Measurements from ENCODE around the gene FLVCR2. TPM values are rescaled to one million over a fixed set of nuclear protein-coding genes. Genes with fewer than 3 reads are reported as not detected.

FLVCR2 gene
- total and polyA plus RNA-seq, 2 experiments from 2014 or later, result 1.4 to 3.1 TPM

DNA sequence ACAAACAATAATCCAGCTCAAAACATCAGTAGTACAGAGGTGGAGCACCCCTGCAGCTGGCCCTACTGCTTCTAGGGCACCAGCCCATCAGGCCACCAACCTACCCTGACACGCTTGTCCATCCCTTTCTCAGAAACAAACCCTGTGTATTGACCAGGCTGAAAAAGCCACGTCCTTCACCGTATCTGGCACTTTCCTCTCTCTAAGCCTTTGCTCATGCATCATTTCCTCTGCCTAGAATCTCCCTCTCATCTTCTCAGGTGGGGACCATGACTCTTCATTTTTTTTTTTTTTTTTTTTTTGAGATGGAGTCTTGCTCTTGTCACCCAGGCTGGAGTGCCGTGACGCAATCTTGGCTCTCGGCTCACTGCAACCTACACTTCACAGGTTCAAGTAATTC is 25.3 kb upstream of the FLVCR2 start:
- Mint-ChIP-seq H3K27me3 (ENCODE audit: insufficient read depth, low read depth, poor library complexity) (peaks cover 1% of the 10 kb centered on the region), H3K4me1 (peaks cover 12% of the 10 kb centered on the region), H3K36me3 (ENCODE audit: low read depth) (no peaks in the 10 kb centered on the region), H3K27ac (no peak overlapping the region), H3K9me3 (peaks cover 10% of the 10 kb centered on the region), H3K4me3 (no peak overlapping the region)
- no peak overlapping the region for H3K27ac ChIP-seq (ENCODE audit: low read depth)
- no peaks in the 10 kb centered on the region for H3F3A ChIP-seq (replicated peaks; ENCODE audit: low read depth)
- H3K4me1 ChIP-seq (ENCODE audit: insufficient read depth), result no peaks in the 10 kb centered on the region
- H3K9me2 ChIP-seq (ENCODE audit: insufficient read depth), result peaks cover 6% of the 10 kb centered on the region
- no peaks in the 10 kb centered on the region for H4K20me1 ChIP-seq (replicated peaks; ENCODE audit: insufficient read depth)
- no peak for TF ChIP-seq ETS1 (IDR thresholded peaks at IDR 0.05)
- TF ChIP-seq POLR2AphosphoS5 (IDR thresholded peaks at IDR 0.05; ENCODE audit: low read depth), result no peak
- no peak for TF ChIP-seq EZH2phosphoT487 (IDR thresholded peaks at IDR 0.05; ENCODE audit: unreplicated experiment)
- TF ChIP-seq JUNB (IDR thresholded peaks at IDR 0.05; ENCODE audit: unreplicated experiment), result no peak
- TF ChIP-seq ZNF331 (CRISPR knock-in tag; IDR thresholded peaks at IDR 0.05; ENCODE audit: low read depth), result no peak
- TF ChIP-seq EZH2 (IDR thresholded peaks at IDR 0.05; ENCODE audit: low read depth, unreplicated experiment), result no peak
- TF ChIP-seq, protein P1, sequence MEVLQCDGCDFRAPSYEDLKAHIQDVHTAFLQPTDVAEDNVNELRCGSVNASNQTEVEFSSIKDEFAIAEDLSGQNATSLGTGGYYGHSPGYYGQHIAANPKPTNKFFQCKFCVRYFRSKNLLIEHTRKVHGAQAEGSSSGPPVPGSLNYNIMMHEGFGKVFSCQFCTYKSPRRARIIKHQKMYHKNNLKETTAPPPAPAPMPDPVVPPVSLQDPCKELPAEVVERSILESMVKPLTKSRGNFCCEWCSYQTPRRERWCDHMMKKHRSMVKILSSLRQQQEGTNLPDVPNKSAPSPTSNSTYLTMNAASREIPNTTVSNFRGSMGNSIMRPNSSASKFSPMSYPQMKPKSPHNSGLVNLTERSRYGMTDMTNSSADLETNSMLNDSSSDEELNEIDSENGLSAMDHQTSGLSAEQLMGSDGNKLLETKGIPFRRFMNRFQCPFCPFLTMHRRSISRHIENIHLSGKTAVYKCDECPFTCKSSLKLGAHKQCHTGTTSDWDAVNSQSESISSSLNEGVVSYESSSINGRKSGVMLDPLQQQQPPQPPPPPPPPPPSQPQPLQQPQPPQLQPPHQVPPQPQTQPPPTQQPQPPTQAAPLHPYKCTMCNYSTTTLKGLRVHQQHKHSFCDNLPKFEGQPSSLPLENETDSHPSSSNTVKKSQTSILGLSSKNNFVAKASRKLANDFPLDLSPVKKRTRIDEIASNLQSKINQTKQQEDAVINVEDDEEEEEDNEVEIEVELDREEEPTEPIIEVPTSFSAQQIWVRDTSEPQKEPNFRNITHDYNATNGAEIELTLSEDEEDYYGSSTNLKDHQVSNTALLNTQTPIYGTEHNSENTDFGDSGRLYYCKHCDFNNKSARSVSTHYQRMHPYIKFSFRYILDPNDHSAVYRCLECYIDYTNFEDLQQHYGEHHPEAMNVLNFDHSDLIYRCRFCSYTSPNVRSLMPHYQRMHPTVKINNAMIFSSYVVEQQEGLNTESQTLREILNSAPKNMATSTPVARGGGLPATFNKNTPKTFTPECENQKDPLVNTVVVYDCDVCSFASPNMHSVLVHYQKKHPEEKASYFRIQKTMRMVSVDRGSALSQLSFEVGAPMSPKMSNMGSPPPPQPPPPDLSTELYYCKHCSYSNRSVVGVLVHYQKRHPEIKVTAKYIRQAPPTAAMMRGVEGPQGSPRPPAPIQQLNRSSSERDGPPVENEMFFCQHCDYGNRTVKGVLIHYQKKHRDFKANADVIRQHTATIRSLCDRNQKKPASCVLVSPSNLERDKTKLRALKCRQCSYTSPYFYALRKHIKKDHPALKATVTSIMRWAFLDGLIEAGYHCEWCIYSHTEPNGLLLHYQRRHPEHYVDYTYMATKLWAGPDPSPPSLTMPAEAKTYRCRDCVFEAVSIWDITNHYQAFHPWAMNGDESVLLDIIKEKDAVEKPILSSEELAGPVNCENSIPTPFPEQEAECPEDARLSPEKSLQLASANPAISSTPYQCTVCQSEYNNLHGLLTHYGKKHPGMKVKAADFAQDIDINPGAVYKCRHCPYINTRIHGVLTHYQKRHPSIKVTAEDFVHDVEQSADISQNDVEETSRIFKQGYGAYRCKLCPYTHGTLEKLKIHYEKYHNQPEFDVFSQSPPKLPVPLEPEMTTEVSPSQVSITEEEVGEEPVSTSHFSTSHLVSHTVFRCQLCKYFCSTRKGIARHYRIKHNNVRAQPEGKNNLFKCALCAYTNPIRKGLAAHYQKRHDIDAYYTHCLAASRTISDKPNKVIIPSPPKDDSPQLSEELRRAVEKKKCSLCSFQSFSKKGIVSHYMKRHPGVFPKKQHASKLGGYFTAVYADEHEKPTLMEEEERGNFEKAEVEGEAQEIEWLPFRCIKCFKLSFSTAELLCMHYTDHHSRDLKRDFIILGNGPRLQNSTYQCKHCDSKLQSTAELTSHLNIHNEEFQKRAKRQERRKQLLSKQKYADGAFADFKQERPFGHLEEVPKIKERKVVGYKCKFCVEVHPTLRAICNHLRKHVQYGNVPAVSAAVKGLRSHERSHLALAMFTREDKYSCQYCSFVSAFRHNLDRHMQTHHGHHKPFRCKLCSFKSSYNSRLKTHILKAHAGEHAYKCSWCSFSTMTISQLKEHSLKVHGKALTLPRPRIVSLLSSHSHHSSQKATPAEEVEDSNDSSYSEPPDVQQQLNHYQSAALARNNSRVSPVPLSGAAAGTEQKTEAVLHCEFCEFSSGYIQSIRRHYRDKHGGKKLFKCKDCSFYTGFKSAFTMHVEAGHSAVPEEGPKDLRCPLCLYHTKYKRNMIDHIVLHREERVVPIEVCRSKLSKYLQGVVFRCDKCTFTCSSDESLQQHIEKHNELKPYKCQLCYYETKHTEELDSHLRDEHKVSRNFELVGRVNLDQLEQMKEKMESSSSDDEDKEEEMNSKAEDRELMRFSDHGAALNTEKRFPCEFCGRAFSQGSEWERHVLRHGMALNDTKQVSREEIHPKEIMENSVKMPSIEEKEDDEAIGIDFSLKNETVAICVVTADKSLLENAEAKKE (CRISPR knock-in tag; IDR thresholded peaks at IDR 0.05), result no peak
- no peak for TF ChIP-seq ZNF114 (CRISPR knock-in tag; IDR thresholded peaks at IDR 0.05)
- TF ChIP-seq REST (IDR thresholded peaks at IDR 0.05; ENCODE audit: unreplicated experiment), result no peak
- no peak for TF ChIP-seq NANOG (IDR thresholded peaks at IDR 0.05; ENCODE audit: borderline replicate concordance)
- no peak for TF ChIP-seq CREB1 (CRISPR knock-in tag; IDR thresholded peaks at IDR 0.05; ENCODE audit: low read depth)
- no peak for TF ChIP-seq STAT1 (IDR thresholded peaks at IDR 0.05; ENCODE audit: unreplicated experiment)
- no peak for TF ChIP-seq CTCF (conservative IDR thresholded peaks at IDR 0.05; ENCODE audit: low read depth in 2 of 2)
- no peaks in the 10 kb centered on the region for H3K36me3 ChIP-seq (ENCODE audit: insufficient read depth)
- no peaks in the 10 kb centered on the region for H3K27me3 ChIP-seq (ENCODE audit: insufficient read depth)
- H3K4me3 ChIP-seq, result no peak overlapping the region
- ATAC-seq (no peak), DNase-seq (ENCODE audit: low spot score) (no peak)
- no peak overlapping the region for H3K4me2 ChIP-seq
- no peak overlapping the region for H2AFZ ChIP-seq
- H3K79me2 ChIP-seq (replicated peaks; ENCODE audit: insufficient read depth), result no peaks in the 10 kb centered on the region
